GM21737 (cell line): ENCODE data around the gene KRTAP12-3.
"Not testable (repeated sequence)": the region's sequence is repeated elsewhere in the genome, so short reads cannot be mapped to it uniquely, and the experiment has no call there.

ENCODE experiments used
- ATAC-seq: cut with Tn5 transposase; IDR thresholded peaks from one replicate; pipeline ENCODE4 v1.9.1; 2021; ENCODE audit warnings: mild to moderate bottlenecking, moderate library complexity; ENCODE audit not compliant: unreplicated experiment

Gene KRTAP12-3

GRCh38 chr21:44627181-44627822 lies 30.4 kb upstream of the KRTAP12-3 start:
- ATAC-seq = not testable (repeated sequence)

- not testable (repeated sequence) for ATAC-seq
Observed at GRCh38 chr21:44627831-44628233, 29.9 kb upstream of the KRTAP12-3 start.

- ATAC-seq = no peak
Observed at GRCh38 chr21:44628707-44629391, 28.9 kb upstream of the KRTAP12-3 start.

GRCh38 chr21:44630440-44630839 lies 27.3 kb upstream of the KRTAP12-3 start:
- ATAC-seq = no peak

DNA sequence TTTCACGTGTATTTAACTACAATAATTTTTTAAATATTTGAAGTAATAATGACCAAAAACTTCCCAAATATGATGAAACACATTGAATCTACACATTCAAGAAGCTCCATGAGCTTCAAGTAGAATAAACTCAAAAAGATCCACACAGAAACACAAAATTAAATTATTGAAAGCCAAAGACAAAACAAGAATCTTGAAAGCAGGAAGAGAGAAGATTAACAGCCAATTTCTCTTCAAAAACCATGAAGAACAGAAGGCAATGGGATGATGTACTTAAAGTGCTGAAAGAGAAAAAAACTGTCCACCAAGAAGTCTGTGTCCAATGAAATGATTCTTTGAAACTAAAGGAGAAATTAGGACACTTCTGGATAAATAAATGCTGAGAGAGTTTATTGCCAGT lies 25.7 kb upstream of the KRTAP12-3 start:
- ATAC-seq = no peak

DNA sequence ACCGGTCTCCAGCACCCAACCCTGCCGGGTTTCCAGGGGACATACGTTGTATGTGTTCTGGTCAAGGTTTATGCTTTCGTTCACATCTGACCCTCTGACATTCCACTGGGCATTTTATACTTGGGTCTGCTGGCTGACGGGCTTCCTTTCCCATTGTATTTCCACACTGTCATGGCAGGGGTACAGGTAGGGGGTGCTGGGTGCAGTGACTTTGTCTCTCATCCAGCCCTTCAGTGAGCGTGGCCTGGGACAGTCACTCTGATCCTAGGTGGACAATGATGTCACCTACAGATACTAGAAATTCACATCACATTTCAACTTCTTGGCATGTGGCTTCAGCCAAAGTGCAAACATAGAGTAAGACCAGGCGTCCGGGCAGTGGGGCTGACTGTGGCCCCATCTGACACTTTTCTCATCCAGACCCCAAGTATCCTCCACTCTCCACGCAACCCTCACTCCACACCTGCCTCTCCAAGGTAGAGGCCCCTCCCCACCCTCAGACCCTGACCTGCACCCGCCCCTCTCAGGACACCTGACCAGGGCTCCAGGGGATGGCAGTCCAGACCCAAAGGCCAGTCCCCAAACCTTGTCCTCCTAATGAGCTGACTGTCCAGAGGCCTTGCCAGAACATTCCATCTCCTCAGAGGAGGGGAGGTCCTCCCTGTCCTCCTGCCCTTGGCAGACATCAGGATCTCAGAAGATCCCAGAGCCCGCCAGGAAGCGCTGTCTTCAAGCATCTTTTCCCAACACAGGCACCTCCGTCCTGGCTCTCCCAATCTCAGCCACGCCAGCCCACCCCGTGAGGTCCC lies 21.3 kb upstream of the KRTAP12-3 start:
- ATAC-seq = no peak

DNA sequence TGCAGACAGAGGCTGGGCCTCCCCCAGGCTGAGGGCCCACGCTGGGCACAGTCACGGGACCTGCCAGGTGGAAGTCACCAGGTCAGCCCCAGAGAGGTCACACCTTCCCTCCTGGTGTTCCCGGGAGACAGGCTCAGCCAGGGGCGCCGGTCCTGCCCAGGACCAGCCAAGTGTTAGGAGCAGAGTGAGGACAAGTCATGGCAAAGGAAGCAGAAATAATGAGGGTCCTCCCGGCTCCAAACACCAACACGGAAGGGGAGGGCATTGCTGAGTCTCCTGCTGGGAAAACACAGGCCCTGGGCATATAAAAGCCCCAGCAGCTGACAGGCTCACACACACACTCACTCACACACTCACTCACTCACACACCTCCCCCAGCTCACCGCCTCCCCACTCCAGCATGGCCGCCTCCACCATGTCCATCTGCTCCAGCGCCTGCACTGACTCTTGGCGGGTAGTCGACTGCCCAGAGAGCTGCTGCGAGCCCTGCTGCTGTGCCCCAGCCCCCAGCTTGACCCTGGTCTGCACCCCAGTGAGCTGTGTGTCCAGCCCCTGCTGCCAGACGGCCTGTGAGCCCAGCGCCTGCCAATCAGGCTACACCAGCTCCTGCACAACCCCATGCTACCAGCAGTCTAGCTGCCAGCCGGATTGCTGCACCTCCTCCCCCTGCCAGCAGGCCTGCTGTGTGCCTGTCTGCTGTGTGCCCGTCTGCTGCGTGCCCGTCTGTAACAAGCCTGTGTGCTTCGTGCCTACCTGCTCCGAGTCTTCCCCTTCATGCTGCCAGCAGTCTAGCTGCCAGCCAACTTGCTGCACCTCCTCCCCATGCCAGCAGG lies 20.5 kb upstream of the KRTAP12-3 start, which contains the start of gene KRTAP10-10:
Gene KRTAP10-10 (plus strand): TSS at position 339 of the 833 bp plus-strand sequence. CDS start 62 bp downstream, at position 401.
- no peak for ATAC-seq

DNA sequence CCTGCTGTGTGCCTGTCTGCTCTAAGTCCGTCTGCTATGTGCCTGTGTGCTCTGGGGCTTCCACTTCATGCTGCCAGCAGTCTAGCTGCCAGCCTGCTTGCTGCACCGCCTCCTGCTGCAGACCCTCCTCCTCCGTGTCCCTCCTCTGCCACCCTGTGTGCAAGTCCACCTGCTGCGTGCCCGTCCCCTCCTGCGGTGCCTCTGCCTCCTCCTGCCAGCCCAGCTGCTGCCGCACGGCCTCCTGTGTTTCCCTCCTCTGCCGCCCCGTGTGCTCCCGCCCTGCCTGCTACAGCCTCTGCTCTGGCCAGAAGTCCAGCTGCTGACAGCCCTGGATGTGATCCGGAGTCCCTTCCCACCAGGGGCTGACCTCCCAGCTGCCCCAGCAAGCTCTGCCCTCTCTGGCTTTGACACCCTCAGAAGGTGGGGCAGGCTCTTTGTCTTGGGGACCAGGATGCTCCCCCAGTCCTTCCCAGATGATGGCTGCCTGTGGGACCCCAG lies 19.8 kb upstream of the KRTAP12-3 start:
- ATAC-seq = not testable (repeated sequence)

DNA sequence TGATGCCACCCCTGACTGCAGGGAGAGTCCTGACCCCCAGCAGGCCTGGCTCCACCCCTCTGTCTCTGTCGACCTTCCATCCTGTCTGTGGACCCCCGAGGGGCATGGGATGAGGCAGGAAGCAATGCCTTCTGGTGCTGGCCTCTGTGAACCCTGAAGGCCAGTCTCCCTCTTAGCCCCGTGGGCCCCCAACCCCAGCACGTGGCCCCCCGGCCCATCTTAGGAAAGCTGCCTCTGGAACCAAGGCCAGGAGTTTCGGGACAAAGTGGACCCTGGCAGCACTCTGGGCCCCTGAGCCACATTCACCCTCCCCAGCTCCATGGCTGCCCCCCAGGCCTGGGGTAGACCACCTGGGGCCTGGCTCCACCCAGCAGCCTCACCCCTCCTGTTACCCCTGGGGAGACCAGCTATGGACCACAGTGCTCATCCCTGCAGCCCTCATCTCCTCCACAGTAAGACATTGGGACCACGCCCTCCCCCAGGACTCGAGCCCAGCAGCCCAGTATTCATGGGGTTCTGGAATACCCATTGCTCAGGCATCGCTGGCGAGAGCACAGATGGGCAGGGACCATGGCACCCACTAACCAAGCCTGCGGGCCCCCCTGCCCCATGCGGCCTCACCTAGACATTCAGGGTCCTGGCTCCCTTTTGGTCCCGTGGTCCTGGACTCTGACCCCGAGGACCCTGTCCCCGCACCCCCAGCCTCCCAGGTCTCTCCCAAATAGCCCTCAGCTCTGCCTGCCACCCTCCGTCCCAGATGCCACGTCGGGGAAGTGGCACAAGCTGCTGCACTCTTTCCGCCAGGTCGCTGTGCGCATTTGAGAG lies 19.0 kb upstream of the KRTAP12-3 start:
- ATAC-seq = not testable (repeated sequence)

DNA sequence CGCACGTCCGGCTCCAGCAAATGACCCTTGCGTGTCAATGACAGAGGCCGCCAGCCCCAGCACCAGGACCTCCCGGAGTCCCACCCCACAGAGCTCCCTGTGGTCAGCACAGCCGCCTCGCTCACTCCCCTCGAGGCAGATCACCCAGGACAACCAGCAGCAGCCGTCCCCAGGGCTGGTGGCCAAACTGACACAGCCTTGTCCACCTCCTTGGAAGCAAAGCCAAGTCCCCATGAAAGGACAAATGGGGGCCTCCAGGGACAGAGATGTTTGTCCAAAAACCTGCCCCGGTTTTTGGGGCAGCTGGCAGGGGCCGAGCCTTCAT lies 18.4 kb upstream of the KRTAP12-3 start:
- ATAC-seq = no peak

DNA sequence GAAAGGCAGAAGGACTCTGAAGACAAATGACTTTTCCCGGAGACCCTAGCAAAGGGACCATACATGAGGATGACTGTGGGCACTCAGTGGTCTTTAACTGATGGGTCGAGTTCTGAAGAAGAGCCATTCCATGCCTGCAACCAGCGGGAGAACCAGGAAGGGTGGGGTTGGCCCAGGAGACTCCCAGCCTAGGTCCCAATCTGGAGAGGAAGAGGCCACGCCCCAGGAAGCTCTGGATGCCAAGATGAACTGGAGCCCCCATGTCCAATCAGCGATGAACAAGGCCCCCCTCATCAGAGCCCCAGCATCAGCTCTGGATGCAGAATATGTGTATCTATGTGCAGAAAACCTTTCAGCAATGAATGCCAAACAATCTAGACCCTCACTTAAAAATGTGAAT lies 17.0 kb upstream of the KRTAP12-3 start:
- ATAC-seq = no peak

DNA sequence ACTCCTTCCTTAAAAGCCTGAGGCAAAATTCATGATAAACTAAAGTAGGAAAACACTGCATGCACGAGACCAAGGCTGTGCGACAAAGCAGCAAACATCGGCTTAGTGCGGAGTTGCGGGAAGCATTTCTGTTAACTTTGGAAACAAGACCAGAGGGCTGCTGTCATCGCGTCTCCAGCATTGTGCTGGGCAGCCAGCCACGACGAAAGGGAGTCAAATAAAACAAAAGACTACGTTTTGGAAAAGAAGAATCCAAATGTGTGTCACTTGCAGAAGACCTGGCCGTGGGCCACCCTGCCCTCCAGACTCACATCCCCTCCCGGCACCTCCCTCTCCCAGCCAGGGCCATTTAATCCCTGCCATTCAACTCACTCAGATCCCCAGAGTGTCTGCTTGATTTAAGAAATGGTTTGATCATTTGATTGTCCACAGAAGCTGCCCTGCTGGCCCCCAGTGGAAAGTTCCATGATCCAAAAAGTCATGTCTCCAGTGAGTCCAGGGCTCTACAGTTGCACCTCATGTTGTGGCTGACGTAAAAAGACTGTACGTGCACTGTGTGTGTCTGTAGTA lies 13.9 kb upstream of the KRTAP12-3 start:
- ATAC-seq = no peak

- no peak for ATAC-seq
Observed at GRCh38 chr21:44644878-44645277, 12.9 kb upstream of the KRTAP12-3 start.

DNA sequence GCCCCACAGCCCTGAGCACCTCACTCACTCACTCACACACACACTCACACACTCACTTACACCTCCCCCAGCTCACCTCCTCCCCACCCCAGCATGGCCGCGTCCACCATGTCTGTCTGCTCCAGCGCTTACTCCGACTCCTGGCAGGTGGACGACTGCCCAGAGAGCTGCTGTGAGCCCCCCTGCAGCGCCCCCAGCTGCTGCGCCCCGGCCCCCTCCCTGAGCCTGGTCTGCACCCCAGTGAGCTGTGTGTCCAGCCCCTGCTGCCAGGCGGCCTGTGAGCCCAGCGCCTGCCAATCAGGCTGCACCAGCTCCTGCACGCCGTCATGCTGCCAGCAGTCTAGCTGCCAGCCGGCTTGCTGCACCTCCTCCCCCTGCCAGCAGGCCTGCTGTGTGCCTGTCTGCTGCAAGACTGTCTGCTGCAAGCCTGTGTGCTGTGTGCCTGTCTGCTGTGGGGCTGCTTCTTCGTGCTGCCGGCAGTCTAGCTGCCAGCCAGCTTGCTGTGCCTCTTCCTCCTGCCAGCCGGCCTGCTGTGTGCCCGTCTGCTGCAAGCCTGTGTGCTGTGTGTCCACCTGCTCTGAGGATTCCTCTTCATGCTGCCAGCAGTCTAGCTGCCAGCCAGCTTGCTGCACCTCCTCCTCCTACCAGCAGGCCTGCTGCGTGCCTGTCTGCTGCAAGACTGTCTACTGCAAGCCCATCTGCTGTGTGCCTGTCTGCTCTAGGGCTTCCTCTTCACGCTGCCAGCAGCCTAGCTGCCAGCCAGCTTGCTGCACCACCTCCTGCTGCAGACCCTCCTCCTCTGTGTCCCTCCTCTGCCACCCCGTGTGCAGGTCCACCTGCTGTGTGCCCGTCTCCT lies 11.1 kb upstream of the KRTAP12-3 start, which contains the start of gene KRTAP10-11:
Gene KRTAP10-11 (plus strand): TSS at position 49 of the 856 bp plus-strand sequence. CDS start 45 bp downstream, at position 94.
- ATAC-seq = not testable (repeated sequence)

DNA sequence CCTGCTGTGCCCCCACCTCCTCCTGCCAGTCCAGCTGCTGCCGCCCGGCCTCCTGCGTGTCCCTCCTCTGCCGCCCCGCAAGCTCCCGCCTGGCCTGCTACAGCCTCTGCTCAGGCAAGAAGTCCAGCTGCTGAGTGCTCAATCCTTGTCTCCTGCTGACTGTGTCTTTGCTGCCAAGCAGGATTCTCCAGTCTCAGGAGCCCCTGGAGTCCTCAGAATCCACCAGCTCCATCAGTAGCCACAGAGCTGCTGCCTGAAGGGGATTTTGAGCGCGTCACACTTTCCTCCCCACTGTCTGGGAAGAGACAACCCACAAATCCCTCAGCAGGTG lies 10.5 kb upstream of the KRTAP12-3 start:
- no peak for ATAC-seq

DNA sequence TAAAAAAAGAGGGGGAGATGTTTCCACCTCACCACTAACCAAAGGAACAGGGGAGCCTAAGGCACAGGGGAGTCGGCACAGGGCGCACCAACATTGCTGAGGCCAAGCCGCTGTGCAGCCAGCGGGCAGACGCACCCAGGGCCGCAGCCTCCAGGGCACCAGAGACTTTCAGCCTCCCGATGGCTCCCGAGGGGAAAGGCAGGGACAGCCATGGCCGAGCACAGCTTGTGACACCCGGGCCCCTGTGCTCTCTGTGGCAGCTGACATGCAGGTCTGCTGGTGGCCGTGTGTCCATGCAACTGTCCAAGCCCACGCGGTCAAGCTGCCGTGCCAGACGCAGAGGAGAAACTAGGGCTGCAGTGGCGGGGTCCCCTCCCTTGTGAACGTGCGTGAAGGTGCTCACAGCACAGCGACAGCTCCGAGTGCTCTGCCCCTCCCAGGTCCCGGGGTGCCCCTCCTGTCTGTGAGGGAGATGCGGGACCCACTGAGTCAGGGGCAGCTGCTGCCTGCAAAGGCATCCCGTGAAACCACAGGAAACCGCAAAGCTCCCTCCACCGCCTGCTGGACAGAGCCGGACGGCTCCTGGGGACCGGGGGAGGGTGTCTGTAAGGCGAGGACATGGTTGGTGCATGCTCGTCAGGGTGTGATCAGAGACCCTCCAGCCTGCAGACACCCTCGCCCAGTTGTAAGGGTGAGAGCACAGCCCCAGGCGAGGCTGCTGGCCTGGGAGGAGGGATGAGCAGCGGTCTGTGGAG lies 9.0 kb upstream of the KRTAP12-3 start:
- ATAC-seq = no peak

DNA sequence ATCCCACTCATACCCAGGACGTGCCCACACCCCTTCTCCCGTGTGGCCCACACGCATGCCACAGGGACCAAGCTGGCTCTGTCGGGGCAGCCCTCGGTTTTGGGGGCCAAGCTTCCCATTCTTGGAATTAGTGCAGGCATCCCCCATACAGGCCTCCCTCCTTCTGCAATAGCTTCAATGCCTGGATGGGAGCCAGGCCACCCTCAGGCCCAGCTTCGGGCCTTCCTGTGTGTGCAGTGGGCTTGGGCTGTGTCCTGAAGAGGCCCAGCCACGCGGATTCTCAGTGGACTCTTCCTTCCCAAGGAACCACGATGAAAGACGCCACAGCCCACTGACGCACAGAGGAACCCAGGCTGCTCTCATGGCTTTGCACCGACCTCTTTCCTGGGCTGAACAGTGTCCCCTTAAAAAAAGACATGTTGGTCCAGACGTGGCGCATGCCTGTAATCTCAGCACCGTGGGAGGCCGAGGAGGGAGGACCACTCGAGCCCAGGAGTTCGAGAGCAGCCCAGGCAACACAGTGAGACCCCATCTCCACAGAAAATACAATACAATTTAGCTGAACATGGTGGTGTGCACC lies 8.1 kb upstream of the KRTAP12-3 start:
- no peak for ATAC-seq
